ENCODE measurements around the gene ZNF516.

ZNF516 gene

GRCh38 chr18:76441002-76441667 is 53.9 kb downstream of the ZNF516 start:
- DNase-seq: no peak

- no peak for DNase-seq
Observed at GRCh38 chr18:76437910-76438309, 57.1 kb downstream of the ZNF516 start.

GRCh38 chr18:76437011-76437410 is 58.0 kb downstream of the ZNF516 start:
- no peak for DNase-seq

- DNase-seq: no peak
Observed at GRCh38 chr18:76436342-76436741, 58.7 kb downstream of the ZNF516 start.

- no peak for DNase-seq
Observed at GRCh38 chr18:76435316-76435989, 59.6 kb downstream of the ZNF516 start.

GRCh38 chr18:76434452-76434851 is 60.6 kb downstream of the ZNF516 start:
- no peak for DNase-seq

- no peak for DNase-seq
Observed at GRCh38 chr18:76433788-76434187, 61.3 kb downstream of the ZNF516 start.

- no peak for DNase-seq
Observed at GRCh38 chr18:76432970-76433767, 61.9 kb downstream of the ZNF516 start.

GRCh38 chr18:76432274-76432755 is 62.7 kb downstream of the ZNF516 start:
- DNase-seq: no peak

- no peak for DNase-seq
Observed at GRCh38 chr18:76431437-76432273, 63.4 kb downstream of the ZNF516 start.

GRCh38 chr18:76430636-76431035 is 64.4 kb downstream of the ZNF516 start:
- DNase-seq: no peak

- no peak for DNase-seq
Observed at GRCh38 chr18:76429262-76430126, 65.5 kb downstream of the ZNF516 start.

GRCh38 chr18:76428396-76429261 is 66.4 kb downstream of the ZNF516 start:
- no peak for DNase-seq

GRCh38 chr18:76426737-76427305 is 68.2 kb downstream of the ZNF516 start:
- no peak for DNase-seq

GRCh38 chr18:76425146-76426131 is 69.6 kb downstream of the ZNF516 start:
- no peak for DNase-seq

GRCh38 chr18:76422838-76423237 is 72.2 kb downstream of the ZNF516 start:
- DNase-seq: no peak

- DNase-seq: no peak
Observed at GRCh38 chr18:76422121-76422520, 72.9 kb downstream of the ZNF516 start.

- DNase-seq: no peak
Observed at GRCh38 chr18:76421685-76422078, 73.4 kb downstream of the ZNF516 start.

Data from NCI-H1694 treated with DMSO at 0.1 percent for 48 hours (cell line).